Measurements from ENCODE around the gene CELA2A. TPM values are rescaled to one million over a fixed set of nuclear protein-coding genes. Genes with fewer than 3 reads are reported as not detected.
A peak's percentile ranks its signal among the peaks of the same experiment; 100 is the strongest.
"Not testable (repeated sequence)": the region's sequence is repeated elsewhere in the genome, so short reads cannot be mapped to it uniquely, and the experiment has no call there.

Gene CELA2A
- total and polyA plus RNA-seq, 7 experiments from 2014 or later, result not detected

DNA sequence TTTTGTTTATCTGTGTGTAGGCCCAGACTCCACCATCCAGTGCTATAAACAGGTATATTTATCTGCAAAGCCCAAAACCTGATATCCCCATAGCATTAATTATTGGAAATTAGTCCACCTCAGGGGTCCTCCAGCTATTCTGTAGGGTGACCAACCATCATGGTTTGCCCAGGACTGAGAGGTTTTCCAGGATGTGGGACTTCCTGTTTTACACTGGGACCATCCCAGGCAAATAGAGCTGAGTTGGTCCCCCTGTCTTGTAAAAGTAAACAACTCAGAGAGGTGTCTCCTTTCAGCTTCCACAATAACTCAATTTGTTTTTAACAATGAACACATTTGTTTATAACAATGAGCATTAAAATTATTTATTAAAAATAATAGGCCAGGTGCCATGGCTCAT is 11.6 kb downstream of the CELA2A start:
- H3K4me1 Mint-ChIP-seq, result peaks cover 0 to 2% (median 0%) of the 10 kb centered on the region in 7 donors
- Histone ChIP-seq H3K4me1 (ENCODE audit: control insufficient read depth in 2 of 2, insufficient read depth in 2 of 2, low read length in 2 of 2) (no peaks in the 10 kb centered on the region), H3K27ac (ENCODE audit: low read depth, low read length) (no peak overlapping the region), H3K36me3 (ENCODE audit: control insufficient read depth in 2 of 3, insufficient read depth in 3 of 3, low read length in 3 of 3) (no peaks in the 10 kb centered on the region), H3K9me3 (ENCODE audit: control insufficient read depth in 2 of 3, low read length in 3 of 3) (no peaks in the 10 kb centered on the region), H3K4me3 (ENCODE audit: low read length) (no peak overlapping the region), H3K27me3 (ENCODE audit: control insufficient read depth in 2 of 2, insufficient read depth in 2 of 2, low read length in 2 of 2) (no peaks in the 10 kb centered on the region)
- CTCF ChIA-PET, result no interaction called here
- H3K36me3 Mint-ChIP-seq, result no peaks in the 10 kb centered on the region
- ATAC-seq (no peak), DNase-seq (no peak)
- H3K27me3 Mint-ChIP-seq, result peaks cover 0 to 3% (median 0%) of the 10 kb centered on the region in 5 donors
- no peak overlapping the region for H3K27ac Mint-ChIP-seq
- no peak overlapping the region for H3K4me3 Mint-ChIP-seq
- intact Hi-C loops (cut with micrococcal nuclease), result no loop called here
- POLR2A ChIA-PET, result no interaction called here
- H3K9me3 Mint-ChIP-seq, result peaks cover 0 to 4% (median 0%) of the 10 kb centered on the region in 11 donors

- CTCF ChIA-PET, result no interaction called here
- Mint-ChIP-seq H3K9me3 (peaks cover 0 to 4% (median 0%) of the 10 kb centered on the region in 11 donors), H3K27ac (no peak overlapping the region), H3K36me3 (no peaks in the 10 kb centered on the region), H3K4me1 (peaks cover 0 to 2% (median 0%) of the 10 kb centered on the region in 7 donors), H3K27me3 (peaks cover 0 to 3% (median 0%) of the 10 kb centered on the region in 5 donors), H3K4me3 (no peak overlapping the region)
- Histone ChIP-seq H3K36me3 (ENCODE audit: control insufficient read depth in 2 of 3, insufficient read depth in 3 of 3, low read length in 3 of 3) (no peaks in the 10 kb centered on the region), H3K4me1 (ENCODE audit: control insufficient read depth in 2 of 2, insufficient read depth in 2 of 2, low read length in 2 of 2) (no peaks in the 10 kb centered on the region), H3K27me3 (ENCODE audit: control insufficient read depth in 2 of 2, insufficient read depth in 2 of 2, low read length in 2 of 2) (no peaks in the 10 kb centered on the region), H3K4me3 (ENCODE audit: low read length) (no peak overlapping the region), H3K27ac (ENCODE audit: low read depth, low read length) (no peak overlapping the region), H3K9me3 (ENCODE audit: control insufficient read depth in 2 of 3, low read length in 3 of 3) (no peaks in the 10 kb centered on the region)
- ATAC-seq (no peak), DNase-seq (no peak)
- intact Hi-C loops (cut with micrococcal nuclease), result no loop called here
- POLR2A ChIA-PET, result no interaction called here
These were observed 12.8 kb downstream of the CELA2A start for GRCh38 chr1:15469361-15469760.

GRCh38 chr1:15469821-15470448 is 13.4 kb downstream of the CELA2A start:
- intact Hi-C loops (cut with micrococcal nuclease); H3K4me1 ChIP-seq (ENCODE audit: control insufficient read depth in 2 of 2, insufficient read depth in 2 of 2, low read length in 2 of 2); H3K9me3 ChIP-seq (ENCODE audit: control insufficient read depth in 2 of 3, low read length in 3 of 3); H3K27me3 Mint-ChIP-seq; H3K4me3 ChIP-seq (ENCODE audit: low read length); H3K4me1 Mint-ChIP-seq; H3K27me3 ChIP-seq (ENCODE audit: control insufficient read depth in 2 of 2, insufficient read depth in 2 of 2, low read length in 2 of 2); DNase-seq; CTCF ChIA-PET; H3K36me3 Mint-ChIP-seq; H3K27ac Mint-ChIP-seq; H3K27ac ChIP-seq (ENCODE audit: low read depth, low read length); H3K36me3 ChIP-seq (ENCODE audit: control insufficient read depth in 2 of 3, insufficient read depth in 3 of 3, low read length in 3 of 3); ATAC-seq; H3K4me3 Mint-ChIP-seq; H3K9me3 Mint-ChIP-seq: not testable (repeated sequence)
- POLR2A ChIA-PET, result interaction anchor here (0.6 kb wide), 1 partner anchor 788 kb away, joined by 4 read pairs; no protein-coding TSS in a partner anchor

GRCh38 chr1:15471067-15471466 is 14.5 kb downstream of the CELA2A start:
- ATAC-seq; H3K4me3 ChIP-seq (ENCODE audit: low read length): not testable (repeated sequence)

DNA sequence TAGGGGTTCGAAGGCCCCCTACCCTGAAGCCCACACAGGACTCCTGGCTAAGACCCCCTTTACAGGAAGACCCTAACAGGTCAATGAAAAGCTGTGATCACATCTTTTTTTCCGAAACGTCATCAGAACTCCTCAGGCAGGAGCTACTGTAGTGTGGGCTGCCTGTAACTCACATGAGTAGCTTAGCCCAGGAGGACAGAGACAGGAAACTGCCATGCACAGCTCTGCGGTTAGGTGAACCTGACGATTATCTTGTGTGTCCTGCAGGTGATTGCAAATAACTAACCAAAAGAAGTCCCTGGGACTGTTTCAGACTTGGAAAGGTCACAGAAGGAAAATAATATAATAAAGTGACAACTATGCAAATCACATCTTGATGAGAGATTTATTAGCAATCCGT is 15.2 kb downstream of the CELA2A start:
- H3K4me1 Mint-ChIP-seq; H3K9me3 ChIP-seq (ENCODE audit: control insufficient read depth in 2 of 3, low read length in 3 of 3); H3K4me3 Mint-ChIP-seq; H3K27me3 Mint-ChIP-seq; H3K27ac ChIP-seq (ENCODE audit: low read depth, low read length); H3K9me3 Mint-ChIP-seq; H3K4me3 ChIP-seq (ENCODE audit: low read length); ATAC-seq; H3K36me3 Mint-ChIP-seq; POLR2A ChIA-PET; H3K36me3 ChIP-seq (ENCODE audit: control insufficient read depth in 2 of 3, insufficient read depth in 3 of 3, low read length in 3 of 3); H3K4me1 ChIP-seq (ENCODE audit: control insufficient read depth in 2 of 2, insufficient read depth in 2 of 2, low read length in 2 of 2); H3K27ac Mint-ChIP-seq; DNase-seq; H3K27me3 ChIP-seq (ENCODE audit: control insufficient read depth in 2 of 2, insufficient read depth in 2 of 2, low read length in 2 of 2); intact Hi-C loops (cut with micrococcal nuclease): not testable (repeated sequence)
- CTCF ChIA-PET, result interaction anchor here (1.0 kb wide), 1 partner anchor 149 kb away, joined by 3 read pairs; no protein-coding TSS in a partner anchor

More at GRCh38 chr1:15471067-15471466, 14.5 kb downstream of the CELA2A start:
- H3K4me3 Mint-ChIP-seq; H3K4me1 ChIP-seq (ENCODE audit: control insufficient read depth in 2 of 2, insufficient read depth in 2 of 2, low read length in 2 of 2); DNase-seq; H3K27ac Mint-ChIP-seq; intact Hi-C loops (cut with micrococcal nuclease); H3K27me3 Mint-ChIP-seq; H3K9me3 ChIP-seq (ENCODE audit: control insufficient read depth in 2 of 3, low read length in 3 of 3); H3K27ac ChIP-seq (ENCODE audit: low read depth, low read length); H3K9me3 Mint-ChIP-seq; POLR2A ChIA-PET; H3K4me1 Mint-ChIP-seq; H3K36me3 ChIP-seq (ENCODE audit: control insufficient read depth in 2 of 3, insufficient read depth in 3 of 3, low read length in 3 of 3); H3K27me3 ChIP-seq (ENCODE audit: control insufficient read depth in 2 of 2, insufficient read depth in 2 of 2, low read length in 2 of 2); H3K36me3 Mint-ChIP-seq: not testable (repeated sequence)
- CTCF ChIA-PET, result interaction anchor here (0.6 to 1.0 kb wide), 2 partner anchors 149 to 267 kb away, joined by 3 read pairs; no protein-coding TSS in a partner anchor

- Mint-ChIP-seq H3K27ac (no peak overlapping the region), H3K9me3 (peaks cover 0 to 4% (median 0%) of the 10 kb centered on the region in 11 donors), H3K36me3 (no peaks in the 10 kb centered on the region), H3K4me3 (no peak overlapping the region), H3K4me1 (peaks cover 0 to 1% (median 0%) of the 10 kb centered on the region in 7 donors), H3K27me3 (no peaks in the 10 kb centered on the region)
- Histone ChIP-seq H3K36me3 (ENCODE audit: control insufficient read depth in 2 of 3, insufficient read depth in 3 of 3, low read length in 3 of 3) (no peaks in the 10 kb centered on the region), H3K9me3 (ENCODE audit: control insufficient read depth in 2 of 3, low read length in 3 of 3) (no peaks in the 10 kb centered on the region), H3K4me1 (ENCODE audit: control insufficient read depth in 2 of 2, insufficient read depth in 2 of 2, low read length in 2 of 2) (no peaks in the 10 kb centered on the region), H3K4me3 (ENCODE audit: low read length) (no peak overlapping the region), H3K27me3 (ENCODE audit: control insufficient read depth in 2 of 2, insufficient read depth in 2 of 2, low read length in 2 of 2) (no peaks in the 10 kb centered on the region), H3K27ac (ENCODE audit: low read depth, low read length) (no peak overlapping the region)
- no peak for DNase-seq
- intact Hi-C loops (cut with micrococcal nuclease), result no loop called here
- CTCF ChIA-PET, result no interaction called here
- POLR2A ChIA-PET, result no interaction called here
- ATAC-seq, result no peak
These were observed 16.1 kb downstream of the CELA2A start for GRCh38 chr1:15472587-15472986.

- no peak within 1 kb of the TSS for H3K4me3 Mint-ChIP-seq
- Histone ChIP-seq H3K4me3 (ENCODE audit: low read length) (no peak within 1 kb of the TSS), H3K4me1 (ENCODE audit: control insufficient read depth in 2 of 2, insufficient read depth in 2 of 2, low read length in 2 of 2) (no peaks in the 10 kb centered on the region), H3K36me3 (ENCODE audit: control insufficient read depth in 2 of 3, insufficient read depth in 3 of 3, low read length in 3 of 3) (no peaks in the 10 kb centered on the region), H3K27me3 (ENCODE audit: control insufficient read depth in 2 of 2, insufficient read depth in 2 of 2, low read length in 2 of 2) (no peaks in the 10 kb centered on the region), H3K27ac (ENCODE audit: low read depth, low read length) (no peak within 1 kb of the TSS), H3K9me3 (ENCODE audit: control insufficient read depth in 2 of 3, low read length in 3 of 3) (no peaks in the 10 kb centered on the region)
- CTCF ChIA-PET, result no interaction called here
- H3K27ac Mint-ChIP-seq, result peak within 1 kb of the TSS in 1 of 9 donors; percentile 64
- H3K4me1 Mint-ChIP-seq, result peaks cover 0 to 1% (median 0%) of the 10 kb centered on the region in 7 donors
- ATAC-seq (no peak), DNase-seq (no peak)
- H3K27me3 Mint-ChIP-seq, result no peaks in the 10 kb centered on the region
- POLR2A ChIA-PET, result no interaction called here
- intact Hi-C loops (cut with micrococcal nuclease), result no loop called here
- no peaks in the 10 kb centered on the region for H3K36me3 Mint-ChIP-seq
- H3K9me3 Mint-ChIP-seq, result no peaks in the 10 kb centered on the region
These were observed 19.3 kb downstream of the CELA2A start, which contains the start of gene CELA2B for GRCh38 chr1:15475752-15476314. Gene CELA2B, plus strand, starts transcription at chr1:15476104. Its CDS starts 22 bp downstream, at chr1:15476126.

All from naive thymus-derived CD4-positive, alpha-beta T cell (primary cell).